Measurements from ENCODE around the gene LAMA4.

Gene LAMA4

DNA sequence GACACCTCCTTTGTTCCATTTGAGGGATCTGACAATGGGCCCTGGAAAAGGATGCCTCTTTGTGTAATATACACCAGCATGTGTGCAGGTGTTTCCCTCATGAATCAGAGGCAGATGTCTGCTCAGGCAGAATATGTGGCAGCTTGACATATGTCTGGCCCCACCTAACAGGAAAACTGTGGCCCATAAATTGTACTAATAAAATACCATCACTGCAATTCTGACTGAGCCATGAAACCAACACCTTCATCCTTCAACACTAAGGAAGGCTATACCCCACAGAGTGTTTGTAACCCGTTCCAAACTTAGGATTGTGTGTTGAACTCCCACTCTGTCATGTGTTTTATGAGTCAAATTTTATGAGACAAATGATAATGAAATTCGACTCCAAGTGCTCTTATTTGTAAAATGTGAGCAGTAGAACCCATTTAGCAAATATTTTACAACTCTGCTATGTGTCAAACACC lies 22.7 kb downstream of the LAMA4 start:
- H3K4me3 ChIP-seq (ENCODE audit: low read length): no peak overlapping the region
- TF ChIP-seq CTCF (IDR thresholded peaks at IDR 0.05; ENCODE audit: insufficient read depth, low read depth, low read length, missing control alignments): no peak
- DNase-seq (ENCODE audit: low read depth): peak; percentile 64

DNA sequence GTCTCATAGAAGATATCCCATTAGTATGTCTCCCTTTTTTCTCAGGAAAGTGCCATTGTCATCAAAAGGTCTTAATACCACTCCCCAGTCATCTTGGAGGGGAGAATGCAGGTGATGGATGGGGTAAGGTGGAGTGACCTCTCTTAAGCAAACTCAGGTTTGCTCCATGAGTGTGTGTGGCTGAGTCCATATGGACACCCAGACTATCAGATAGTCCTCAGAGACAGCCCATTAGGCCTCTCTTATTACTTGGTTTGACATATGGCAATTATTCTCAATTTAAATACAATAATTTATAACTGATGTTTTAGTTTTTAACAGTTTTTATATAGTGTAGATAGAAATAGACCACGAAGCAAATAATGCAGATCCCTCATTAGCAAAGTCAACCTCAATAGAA lies 23.2 kb downstream of the LAMA4 start:
- DNase-seq (ENCODE audit: low read depth): no peak
- no peak overlapping the region for H3K4me3 ChIP-seq (ENCODE audit: low read length)
- no peak for TF ChIP-seq CTCF (IDR thresholded peaks at IDR 0.05; ENCODE audit: insufficient read depth, low read depth, low read length, missing control alignments)

DNA sequence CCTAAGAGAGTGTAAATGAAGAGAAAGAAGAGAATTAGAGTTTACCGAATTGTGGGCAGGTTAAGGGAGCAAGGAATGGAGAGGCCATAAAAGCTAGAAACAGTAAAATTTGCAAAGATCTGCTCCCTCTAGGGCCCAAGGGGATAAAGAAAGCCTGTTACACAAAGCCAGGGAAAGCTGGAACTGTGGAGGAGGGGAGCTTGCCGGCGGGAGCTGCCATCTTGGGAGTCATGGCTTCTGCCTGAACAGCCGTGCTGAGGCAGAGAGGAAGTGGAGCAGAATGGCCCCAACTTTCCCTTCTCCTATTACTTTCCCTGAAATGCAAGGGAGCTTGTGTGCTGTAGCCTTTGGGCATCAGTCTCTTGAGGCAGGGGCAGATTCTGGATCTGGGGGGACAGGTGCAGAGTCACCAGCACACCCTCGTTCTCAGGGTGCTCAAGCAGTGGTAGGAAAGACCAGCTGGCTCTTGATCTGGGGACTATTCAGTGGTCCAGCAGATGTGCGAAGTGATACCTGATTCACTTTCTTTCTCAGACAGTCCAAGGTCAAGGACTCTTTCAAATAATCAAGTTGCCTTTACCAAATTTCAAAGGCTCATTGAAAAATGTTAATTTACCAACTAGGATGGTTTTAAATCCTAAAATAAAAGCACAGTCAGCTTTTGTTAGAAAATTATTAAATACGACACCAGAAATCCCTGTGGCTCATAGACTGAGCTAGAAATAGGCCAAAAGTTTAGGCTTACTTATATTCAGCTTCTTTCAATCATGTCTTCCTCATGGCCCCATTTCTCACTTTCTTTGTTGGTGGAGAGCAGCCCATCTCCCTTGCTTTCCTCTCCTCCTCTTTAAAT lies 25.7 kb downstream of the LAMA4 start:
- TF ChIP-seq CTCF (IDR thresholded peaks at IDR 0.05; ENCODE audit: insufficient read depth, low read depth, low read length, missing control alignments): no peak
- H3K4me3 ChIP-seq (ENCODE audit: low read length): no peak overlapping the region
- DNase-seq (ENCODE audit: low read depth): no peak

DNA sequence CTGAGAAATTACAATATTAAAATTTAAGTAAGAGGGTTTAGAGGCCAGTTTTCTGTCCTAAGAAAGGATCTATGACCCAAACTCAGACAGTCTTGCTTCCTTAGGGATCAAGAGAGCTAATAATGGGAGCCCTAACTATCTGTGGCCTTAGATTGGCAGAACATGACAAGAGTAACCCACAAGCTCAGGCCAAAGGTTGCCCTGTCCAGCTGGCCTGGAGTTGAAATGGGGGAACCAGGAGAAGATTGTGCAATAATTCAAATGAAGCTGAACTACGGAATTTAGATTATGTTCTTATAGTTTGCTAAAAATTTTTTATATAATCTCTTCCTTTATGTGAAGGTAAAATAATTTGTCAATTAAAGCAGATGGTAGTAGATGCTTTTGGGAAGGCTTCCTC lies 26.4 kb downstream of the LAMA4 start:
- TF ChIP-seq CTCF (IDR thresholded peaks at IDR 0.05; ENCODE audit: insufficient read depth, low read depth, low read length, missing control alignments): no peak
- H3K4me3 ChIP-seq (ENCODE audit: low read length): no peak overlapping the region
- DNase-seq (ENCODE audit: low read depth): no peak

DNA sequence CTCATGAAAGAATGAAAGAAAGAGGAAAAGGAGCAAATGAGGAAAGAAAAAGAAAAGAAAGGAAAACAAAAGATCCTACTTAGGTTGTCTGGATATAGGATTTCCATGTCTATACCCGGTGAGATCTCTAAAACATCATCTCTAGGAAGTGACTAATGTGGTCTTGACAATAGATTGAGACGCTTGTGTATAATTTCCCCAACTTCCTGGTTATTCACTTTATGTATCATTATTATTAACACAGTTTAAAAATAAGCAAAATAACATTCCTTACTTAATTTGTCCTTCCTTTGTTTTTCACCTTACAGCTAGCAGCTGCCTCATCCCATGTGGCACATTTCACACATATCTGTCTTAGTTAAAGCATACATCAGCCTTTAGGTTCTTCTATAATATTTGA lies 27.0 kb downstream of the LAMA4 start:
- TF ChIP-seq CTCF (IDR thresholded peaks at IDR 0.05; ENCODE audit: insufficient read depth, low read depth, low read length, missing control alignments): no peak
- DNase-seq (ENCODE audit: low read depth): peak; percentile 57
- H3K4me3 ChIP-seq (ENCODE audit: low read length): no peak overlapping the region

DNA sequence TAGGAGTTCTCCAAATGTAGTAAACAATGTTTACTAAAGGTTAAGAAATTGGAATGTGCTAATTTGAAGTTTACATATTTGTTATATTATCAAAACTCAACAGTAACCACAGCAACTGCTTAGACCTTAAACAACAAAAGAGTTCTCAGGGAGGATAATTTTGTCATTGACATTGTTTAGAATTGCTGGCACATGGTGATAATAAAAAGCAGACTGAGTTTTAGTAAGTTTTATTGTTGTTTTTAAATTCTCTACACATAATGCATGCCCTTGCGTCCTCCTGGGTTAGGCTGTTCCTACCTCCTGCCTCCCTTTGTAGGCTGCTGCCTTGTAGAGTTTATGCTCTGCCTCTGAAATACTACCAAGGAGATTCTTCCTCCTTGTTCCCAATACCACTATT lies 28.7 kb downstream of the LAMA4 start:
- DNase-seq (ENCODE audit: low read depth): no peak
- no peak overlapping the region for H3K4me3 ChIP-seq (ENCODE audit: low read length)
- no peak for TF ChIP-seq CTCF (IDR thresholded peaks at IDR 0.05; ENCODE audit: insufficient read depth, low read depth, low read length, missing control alignments)

- no peak overlapping the region for H3K4me3 ChIP-seq (ENCODE audit: low read length)
- no peak for TF ChIP-seq CTCF (IDR thresholded peaks at IDR 0.05; ENCODE audit: insufficient read depth, low read depth, low read length, missing control alignments)
- no peak for DNase-seq (ENCODE audit: low read depth)
Measured at GRCh38 chr6:112224088-112224487, 30.3 kb downstream of the LAMA4 start.

All from epithelial cell of esophagus (primary cell).